Right lobe of liver (tissue), 6 donors: ENCODE results near the gene LZTR1. TPM values are rescaled to one million over a fixed set of nuclear protein-coding genes. Genes with fewer than 3 reads are reported as not detected.

Source experiments
- ATAC-seq, 4 donors: fragments of 200-7000 bp; cut with Tn5 transposase; one replicate each; pipeline ENCODE4 v1.9.1; 2020; ENCODE audit warnings: mild to moderate bottlenecking in 4 of 4, moderate library complexity in 4 of 4
- DNase-seq, 3 donors: peaks; one replicate each; pipeline ENCODE4 v3.0.0-alpha.2; 2020
- H3K27ac ChIP-seq, 3 donors: fragments of 200-600 bp; one replicate each; pipeline ENCODE4 v1.8.0; 2022
- H3K27me3 ChIP-seq, 2 donors: fragments of 200-600 bp; one replicate each; pipeline ENCODE4 v1.8.0; 2022
- H3K36me3 ChIP-seq, 4 donors: fragments of 200-600 bp; sonication (generic) in 1 of 4; one replicate each; pipeline versions ENCODE4 v1.5.1 to v1.8.0; 2017 to 2022; ENCODE audit warnings: control low read depth in 1 of 4
- H3K4me1 ChIP-seq, 4 donors: fragments of 200-600 bp; sonication (generic) in 1 of 4; one replicate each; pipeline versions ENCODE4 v1.5.1 to v1.8.0; 2017 to 2022; ENCODE audit warnings: control low read depth in 1 of 4
- H3K4me3 ChIP-seq, 3 donors: fragments of 200-600 bp; one replicate each; pipeline ENCODE4 v1.8.0; 2022
- H3K9me3 ChIP-seq, 4 donors: fragments of 200-600 bp; sonication (generic) in 1 of 4; one replicate each; pipeline versions ENCODE4 v1.5.1 to v1.8.0; 2017 to 2022; ENCODE audit warnings: control low read depth in 1 of 4
- CTCF ChIP-seq, 4 donors: fragments of 200-600 bp in 3 of 4; fragments of 450-650 bp in 1 of 4; IDR thresholded peaks; one replicate each; pipeline versions ENCODE4 v1.5.1 to v1.8.0; 2016 to 2022; ENCODE audit warnings: antibody characterized with exemption in 4 of 4, mild to moderate bottlenecking in 2 of 4
- POLR2A ChIP-seq: fragments of 450-650 bp; IDR thresholded peaks from one replicate; pipeline ENCODE4 v1.6.1; 2017; ENCODE audit warnings: antibody characterized with exemption, mild to moderate bottlenecking
- WGBS: methylation state at CpG from one replicate; pipeline ENCODE4 v1.1.6; 2018; ENCODE audit warnings: low coverage, low lambda C conversion rate; ENCODE audit not compliant: insufficient coverage; ENCODE audit errors: missing lambda C conversion rate; 5-methylcytosine and 5-hydroxymethylcytosine counted together
- intact Hi-C, 2 donors: fragments of 100-400 bp; cut with DNase I; formaldehyde crosslinking; loops; one replicate each; pipeline versions ENCODE4 v1.11.2 to v1.14.1; 2022
- total RNA-seq, 6 experiments: library from RNA; depleted of rRNA in 2 of 6; stranded (reverse); fragments of >200 nt in 2 of 6; fragmentation: NEBNext Ultra II Directional in 3 of 6; extraction: Animal tissue kit (Norgen Biotek cat#: 25700) in 3 of 6; gene quantifications; one replicate each; pipeline versions ENCODE4 v1.1.0 to v1.2.4, GENCODE V29; 2016 to 2023
- donor health status: DM: no; HTN: yes; CAD: no.
- donor health status: DM: no; HTN: no; CAD: no.
- donor health status: DM: no; HTN: no; CAD: no.
- donor health status: DM: no; HTN: yes; CAD: no.
- donor health status: DM: no; HTN: yes; CAD: no.

Gene LZTR1
- total RNA-seq, 6 experiments from 2014 or later, result 22.7 to 33.3 (median 27.0) TPM

- no peak for DNase-seq
- no peaks in the 10 kb centered on the region for H3K9me3 ChIP-seq
- H3K4me3 ChIP-seq, result no peak overlapping the region
- intact Hi-C loops, result loop anchor here in 1 of 2 donors (10.0 kb wide), 1 partner anchor 46 kb away; no protein-coding TSS in a partner anchor
- WGBS, result 91% methylated on average over 6 of the region's 21 CpGs
- H3K36me3 ChIP-seq, result peaks cover 0 to 26% (median 8%) of the 10 kb centered on the region in 4 donors
- H3K27me3 ChIP-seq, result no peaks in the 10 kb centered on the region
- no peak overlapping the region for H3K27ac ChIP-seq
- H3K4me1 ChIP-seq, result no peaks in the 10 kb centered on the region
- no peak for TF ChIP-seq CTCF (IDR thresholded peaks at IDR 0.05)
- no peak for TF ChIP-seq POLR2A
- ATAC-seq, result no peak
Observed at GRCh38 chr22:20990184-20991180, 8.4 kb downstream of the LZTR1 start.

GRCh38 chr22:20991252-20992055, 9.4 kb downstream of the LZTR1 start:
- peaks cover 0 to 21% (median 8%) of the 10 kb centered on the region in 4 donors for H3K36me3 ChIP-seq
- no peak overlapping the region for H3K4me3 ChIP-seq
- no peak for TF ChIP-seq POLR2A
- TF ChIP-seq CTCF (IDR thresholded peaks at IDR 0.05), result no peak
- H3K27ac ChIP-seq, result no peak overlapping the region
- no CpG with 5 or more reads among the region's 24 CpGs for WGBS
- DNase-seq (no peak), ATAC-seq (no peak)
- intact Hi-C loops, result loop anchor here in 1 of 2 donors (10.0 kb wide), 1 partner anchor 47 kb away; no protein-coding TSS in a partner anchor
- H3K9me3 ChIP-seq, result no peaks in the 10 kb centered on the region
- no peaks in the 10 kb centered on the region for H3K4me1 ChIP-seq
- no peaks in the 10 kb centered on the region for H3K27me3 ChIP-seq

- no CpG with 5 or more reads among the region's 7 CpGs for WGBS
- H3K27ac ChIP-seq, result no peak overlapping the region
- H3K27me3 ChIP-seq, result no peaks in the 10 kb centered on the region
- DNase-seq (no peak), ATAC-seq (no peak)
- TF ChIP-seq CTCF (IDR thresholded peaks at IDR 0.05) (no peak), POLR2A (no peak)
- H3K4me1 ChIP-seq, result no peaks in the 10 kb centered on the region
- intact Hi-C loops, result loop anchor here in 1 of 2 donors (10.0 kb wide), 1 partner anchor 47 kb away; no protein-coding TSS in a partner anchor
- no peaks in the 10 kb centered on the region for H3K9me3 ChIP-seq
- no peak overlapping the region for H3K4me3 ChIP-seq
- peaks cover 0 to 26% (median 6%) of the 10 kb centered on the region in 4 donors for H3K36me3 ChIP-seq
Observed at GRCh38 chr22:20992056-20992442, 10.0 kb downstream of the LZTR1 start.

GRCh38 chr22:20992456-20993303, 10.6 kb downstream of the LZTR1 start:
- Histone ChIP-seq H3K36me3 (peaks cover 0 to 26% (median 6%) of the 10 kb centered on the region in 4 donors), H3K27me3 (no peaks in the 10 kb centered on the region), H3K4me1 (no peaks in the 10 kb centered on the region), H3K9me3 (no peaks in the 10 kb centered on the region), H3K4me3 (no peak overlapping the region), H3K27ac (no peak overlapping the region)
- TF ChIP-seq CTCF (IDR thresholded peaks at IDR 0.05), result no peak
- TF ChIP-seq POLR2A, result no peak
- ATAC-seq, result no peak
- intact Hi-C loops, result loop anchor here in 1 of 2 donors (10.0 kb wide), 1 partner anchor 48 kb away; no protein-coding TSS in a partner anchor
- DNase-seq, result no peak
- 92% methylated on average over 10 of the region's 21 CpGs for WGBS
